Smooth muscle cell (in vitro differentiated cells): ENCODE data around the gene PRCP. TPM values are rescaled to one million over a fixed set of nuclear protein-coding genes. Genes with fewer than 3 reads are reported as not detected.

Source experiments
- DNase-seq: peaks from one replicate; lab custom pipeline; 2025; ENCODE audit not compliant: unreplicated experiment; lab: John Stamatoyannopoulos, UW
- H2AFZ ChIP-seq: fragments of 200-600 bp; sonication (generic); 2 replicates; pipeline ENCODE4 v1.6.0; 2016; ENCODE audit warnings: antibody characterized with exemption, low read depth, mild to moderate bottlenecking
- H3F3A ChIP-seq: fragments of 200-600 bp; sonication (generic); 2 replicates; pipeline ENCODE4 v1.6.0; 2017; ENCODE audit warnings: antibody characterized with exemption, low read depth
- H3K27ac ChIP-seq: fragments of 200-600 bp; sonication (generic); 2 replicates; pipeline ENCODE4 v1.5.1; 2016; ENCODE audit warnings: low read depth, mild to moderate bottlenecking
- H3K27me3 ChIP-seq: fragments of 200-600 bp; sonication (generic); 2 replicates; pipeline ENCODE4 v1.6.1; 2016; ENCODE audit warnings: low read depth, mild to moderate bottlenecking
- H3K36me3 ChIP-seq: fragments of 200-600 bp; sonication (generic); 2 replicates; pipeline ENCODE4 v1.5.1; 2016; ENCODE audit warnings: low read depth
- H3K4me1 ChIP-seq: fragments of 200-600 bp; sonication (generic); 2 replicates; pipeline ENCODE4 v1.5.1; 2016; ENCODE audit warnings: low read depth
- H3K4me2 ChIP-seq: fragments of 200-600 bp; sonication (generic); 2 replicates; pipeline ENCODE4 v1.6.0; 2016; ENCODE audit warnings: mild to moderate bottlenecking
- H3K4me3 ChIP-seq: fragments of 200-600 bp; sonication (generic); 2 replicates; pipeline ENCODE4 v1.5.1; 2016; ENCODE audit warnings: mild to moderate bottlenecking
- H3K79me2 ChIP-seq: fragments of 200-600 bp; sonication (generic); 2 replicates; pipeline ENCODE4 v1.6.0; 2016; ENCODE audit warnings: low read depth, mild to moderate bottlenecking
- H3K9ac ChIP-seq: fragments of 200-600 bp; sonication (generic); 2 replicates; pipeline ENCODE4 v1.6.0; 2016; ENCODE audit warnings: low read depth
- H3K9me3 ChIP-seq: fragments of 200-600 bp; sonication (generic); replicated peaks from 2 replicates; pipeline ENCODE4 v1.5.1; 2016; ENCODE audit warnings: low read depth
- H4K20me1 ChIP-seq: fragments of 200-600 bp; sonication (generic); 2 replicates; pipeline ENCODE4 v1.6.0; 2016; ENCODE audit warnings: low read depth
- CTCF ChIP-seq: fragments of 200-600 bp; sonication (generic); IDR thresholded peaks from 2 replicates; pipeline ENCODE4 v1.5.1; 2017; ENCODE audit warnings: borderline replicate concordance, mild to moderate bottlenecking, antibody characterized with exemption; ENCODE audit not compliant: insufficient read depth, poor library complexity, severe bottlenecking
- WGBS: methylation state at CpG from one replicate; pipeline ENCODE4 v1.1.7; 2016; ENCODE audit warnings: low lambda C conversion rate; 5-methylcytosine and 5-hydroxymethylcytosine counted together
- polyA plus RNA-seq: library from polyadenylated mRNA; unstranded; fragments of >200 nt; fragmentation: Nextera tagmentation; extraction: Ambion mirVana; gene quantifications from 2 replicates; pipeline ENCODE4 v1.2.1, GENCODE V29; 2016
- total RNA-seq: library from RNA; depleted of rRNA; stranded (reverse); fragments of >200 nt; gene quantifications from 2 replicates; pipeline ENCODE4 v1.2.3, GENCODE V29; 2014

Gene PRCP
- total and polyA plus RNA-seq, 2 experiments from 2014 or later = 78.8 to 84.0 TPM

GRCh38 chr11:82776377-82776776 lies 123.9 kb downstream of the PRCP start:
- H3K4me1 ChIP-seq = no peaks in the 10 kb centered on the region
- no peaks in the 10 kb centered on the region for H3K36me3 ChIP-seq
- H3K9me3 ChIP-seq = no peaks in the 10 kb centered on the region
- no peak overlapping the region for H3K9ac ChIP-seq
- no peak overlapping the region for H2AFZ ChIP-seq
- no peaks in the 10 kb centered on the region for H3K79me2 ChIP-seq
- no peak for TF ChIP-seq CTCF
- 61% methylated on average over 2 of the region's 2 CpGs for WGBS
- no peak overlapping the region for H3K27ac ChIP-seq
- H3K4me3 ChIP-seq = no peak overlapping the region
- no peaks in the 10 kb centered on the region for H3K27me3 ChIP-seq
- H3F3A ChIP-seq = no peaks in the 10 kb centered on the region
- DNase-seq = no peak
- no peaks in the 10 kb centered on the region for H4K20me1 ChIP-seq
- no peak overlapping the region for H3K4me2 ChIP-seq

- Histone ChIP-seq H4K20me1 (no peaks in the 10 kb centered on the region), H3K36me3 (no peaks in the 10 kb centered on the region), H2AFZ (no peak overlapping the region), H3K27ac (no peak overlapping the region), H3K4me2 (no peak overlapping the region), H3K27me3 (no peaks in the 10 kb centered on the region), H3K9ac (no peak overlapping the region), H3K4me1 (no peaks in the 10 kb centered on the region), H3K4me3 (no peak overlapping the region), H3K9me3 (no peaks in the 10 kb centered on the region), H3F3A (no peaks in the 10 kb centered on the region), H3K79me2 (no peaks in the 10 kb centered on the region)
- no peak for DNase-seq
- WGBS = 27% methylated on average over 3 of the region's 3 CpGs
- peak; percentile 15 for TF ChIP-seq CTCF
Observed at GRCh38 chr11:82775736-82776346, 124.4 kb downstream of the PRCP start.

GRCh38 chr11:82775218-82775617 lies 125.0 kb downstream of the PRCP start:
- no peaks in the 10 kb centered on the region for H3K9me3 ChIP-seq
- 73% methylated on average over 1 of the region's 1 CpG for WGBS
- H3K4me3 ChIP-seq = no peak overlapping the region
- no peaks in the 10 kb centered on the region for H4K20me1 ChIP-seq
- no peaks in the 10 kb centered on the region for H3K27me3 ChIP-seq
- no peak overlapping the region for H3K4me2 ChIP-seq
- no peaks in the 10 kb centered on the region for H3K36me3 ChIP-seq
- no peaks in the 10 kb centered on the region for H3F3A ChIP-seq
- DNase-seq = no peak
- H3K79me2 ChIP-seq = no peaks in the 10 kb centered on the region
- H3K9ac ChIP-seq = no peak overlapping the region
- no peak overlapping the region for H2AFZ ChIP-seq
- no peaks in the 10 kb centered on the region for H3K4me1 ChIP-seq
- H3K27ac ChIP-seq = no peak overlapping the region
- no peak for TF ChIP-seq CTCF

Other genes starting within 250 kb of the PRCP start
- gene FAM181B, start 166.6 kb downstream of the PRCP start, total RNA-seq = not detected in 2 replicates
- not detected in 2 replicates for gene FAM181B, start 166.6 kb downstream of the PRCP start, polyA plus RNA-seq
- gene DDIAS, start 1.3 kb upstream of the PRCP start, total RNA-seq = 4.0 and 5.9 TPM in 2 replicates
- gene DDIAS, start 1.3 kb upstream of the PRCP start, polyA plus RNA-seq = 3.1 TPM in 2 replicates
- 19.6 and 23.6 TPM in 2 replicates for gene RAB30, start 171.5 kb upstream of the PRCP start, total RNA-seq
- 10.7 and 11.2 TPM in 2 replicates for gene RAB30, start 171.5 kb upstream of the PRCP start, polyA plus RNA-seq